Measurements from ENCODE around the gene IFIT5.

- TF ChIP-seq, protein P1, sequence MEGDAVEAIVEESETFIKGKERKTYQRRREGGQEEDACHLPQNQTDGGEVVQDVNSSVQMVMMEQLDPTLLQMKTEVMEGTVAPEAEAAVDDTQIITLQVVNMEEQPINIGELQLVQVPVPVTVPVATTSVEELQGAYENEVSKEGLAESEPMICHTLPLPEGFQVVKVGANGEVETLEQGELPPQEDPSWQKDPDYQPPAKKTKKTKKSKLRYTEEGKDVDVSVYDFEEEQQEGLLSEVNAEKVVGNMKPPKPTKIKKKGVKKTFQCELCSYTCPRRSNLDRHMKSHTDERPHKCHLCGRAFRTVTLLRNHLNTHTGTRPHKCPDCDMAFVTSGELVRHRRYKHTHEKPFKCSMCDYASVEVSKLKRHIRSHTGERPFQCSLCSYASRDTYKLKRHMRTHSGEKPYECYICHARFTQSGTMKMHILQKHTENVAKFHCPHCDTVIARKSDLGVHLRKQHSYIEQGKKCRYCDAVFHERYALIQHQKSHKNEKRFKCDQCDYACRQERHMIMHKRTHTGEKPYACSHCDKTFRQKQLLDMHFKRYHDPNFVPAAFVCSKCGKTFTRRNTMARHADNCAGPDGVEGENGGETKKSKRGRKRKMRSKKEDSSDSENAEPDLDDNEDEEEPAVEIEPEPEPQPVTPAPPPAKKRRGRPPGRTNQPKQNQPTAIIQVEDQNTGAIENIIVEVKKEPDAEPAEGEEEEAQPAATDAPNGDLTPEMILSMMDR (IDR thresholded peaks at IDR 0.05; ENCODE audit: low read depth, low read length), result no peak
- TF ChIP-seq POLR2A (IDR thresholded peaks at IDR 0.05; ENCODE audit: extremely low read depth, insufficient read length), result no peak
Observed at GRCh38 chr10:89450901-89451300, 36.5 kb downstream of the IFIT5 start.
